CD4-positive, alpha-beta T cell treated with Interleukin-1 beta for 1 hour (primary cell): ENCODE data around the gene PLXNA4.

Experiments used
- DNase-seq, 2 donors: peaks; one replicate each; pipeline ENCODE4 v3.0.0-alpha.2; 2020 to 2022

PLXNA4 gene

DNA sequence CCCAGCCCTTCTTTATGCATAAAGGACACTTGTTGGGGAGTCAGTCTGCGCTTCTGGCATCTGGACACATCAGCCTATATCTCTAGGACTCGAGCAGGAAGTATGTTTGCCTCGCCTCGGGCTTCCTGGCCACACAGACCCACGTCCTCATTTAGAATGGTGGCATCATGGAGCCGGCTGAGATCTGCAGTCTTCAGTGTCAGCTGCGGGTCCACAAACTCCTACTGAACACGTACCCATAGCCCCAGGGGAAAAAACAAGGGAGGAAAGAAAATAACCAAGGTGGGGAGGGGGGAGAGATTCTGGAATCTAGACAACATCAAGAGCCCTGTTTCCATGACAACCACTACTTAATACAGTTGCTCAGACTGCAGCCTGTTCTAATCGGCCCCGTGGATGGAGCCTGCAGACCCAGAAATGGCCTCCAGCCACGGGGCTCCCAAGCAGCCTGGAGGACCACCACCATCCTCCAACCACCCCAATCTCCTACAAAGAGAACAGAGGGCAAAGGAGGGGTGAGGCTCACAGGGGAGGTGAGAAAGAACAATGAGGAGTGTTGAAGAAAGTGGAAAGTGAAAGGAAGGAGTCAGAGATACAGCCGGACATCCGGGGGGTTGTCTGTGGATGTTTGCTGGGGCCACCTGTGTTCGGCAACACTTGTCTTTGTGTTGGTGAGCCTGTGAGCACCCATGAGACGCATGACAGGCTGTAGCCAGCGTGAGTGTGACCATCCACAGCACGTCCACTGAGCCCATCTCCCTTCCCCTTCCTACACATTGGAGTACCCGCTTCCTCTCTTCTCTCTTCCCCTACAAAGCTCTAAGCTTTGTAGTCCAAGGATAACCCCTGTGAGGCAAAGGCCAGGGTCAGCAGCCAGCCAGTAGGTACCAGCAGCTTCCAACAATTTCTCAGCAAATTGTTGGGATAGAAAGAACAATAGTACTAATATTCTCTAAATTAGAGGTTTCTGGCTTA is 141.0 kb downstream of the PLXNA4 start:
- DNase-seq = peak; percentile 17 to 24

- no peak for DNase-seq
Measured at GRCh38 chr7:132434041-132434440, 142.2 kb downstream of the PLXNA4 start.

GRCh38 chr7:132433301-132433700 is 143.0 kb downstream of the PLXNA4 start:
- DNase-seq = no peak

DNA sequence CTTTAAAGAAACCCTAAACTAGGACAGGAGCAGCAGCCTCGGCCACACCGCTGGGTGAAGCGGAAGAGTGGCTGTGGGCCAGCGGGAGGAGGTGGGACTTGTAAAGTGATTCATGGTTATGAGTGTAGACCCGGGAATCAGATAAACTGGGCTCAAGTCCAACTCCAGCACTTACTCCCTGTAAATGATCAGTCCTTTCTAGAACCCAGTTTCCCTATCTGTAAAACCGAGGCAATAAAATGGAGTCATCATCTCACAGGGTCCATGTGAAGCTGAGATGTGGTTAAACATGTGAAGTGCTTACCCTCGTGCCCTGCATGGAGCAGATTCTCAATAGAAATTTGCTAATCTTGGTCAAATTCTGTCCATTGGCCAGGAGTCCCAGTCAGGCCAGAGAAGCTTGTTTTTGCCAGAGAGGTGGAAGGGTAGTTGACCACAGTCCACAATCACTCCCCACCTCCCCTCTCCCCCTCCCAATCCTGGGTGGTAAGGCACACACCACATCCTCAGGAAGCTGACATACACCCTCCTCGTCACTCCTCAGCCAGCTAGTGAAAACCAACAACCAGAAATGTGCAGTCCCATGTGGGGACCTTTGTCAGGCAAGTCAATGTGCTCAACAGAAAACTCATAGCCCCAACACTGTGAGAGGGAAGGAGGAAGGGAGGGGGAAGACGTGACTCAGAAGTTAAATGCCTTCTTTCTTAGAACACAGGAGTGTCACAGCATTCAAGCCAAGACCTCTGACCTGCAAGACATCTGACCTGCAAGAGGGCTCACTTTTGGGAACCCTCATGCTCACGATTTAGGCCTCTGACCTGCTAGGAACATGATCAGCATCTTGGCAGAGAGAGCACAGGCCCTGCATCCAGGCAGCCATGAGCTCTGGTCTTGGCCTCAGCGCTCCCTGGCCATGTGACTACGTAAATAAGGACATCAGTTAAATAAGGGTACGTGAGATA is 145.1 kb downstream of the PLXNA4 start:
- DNase-seq = peak; percentile 64 to 67

DNA sequence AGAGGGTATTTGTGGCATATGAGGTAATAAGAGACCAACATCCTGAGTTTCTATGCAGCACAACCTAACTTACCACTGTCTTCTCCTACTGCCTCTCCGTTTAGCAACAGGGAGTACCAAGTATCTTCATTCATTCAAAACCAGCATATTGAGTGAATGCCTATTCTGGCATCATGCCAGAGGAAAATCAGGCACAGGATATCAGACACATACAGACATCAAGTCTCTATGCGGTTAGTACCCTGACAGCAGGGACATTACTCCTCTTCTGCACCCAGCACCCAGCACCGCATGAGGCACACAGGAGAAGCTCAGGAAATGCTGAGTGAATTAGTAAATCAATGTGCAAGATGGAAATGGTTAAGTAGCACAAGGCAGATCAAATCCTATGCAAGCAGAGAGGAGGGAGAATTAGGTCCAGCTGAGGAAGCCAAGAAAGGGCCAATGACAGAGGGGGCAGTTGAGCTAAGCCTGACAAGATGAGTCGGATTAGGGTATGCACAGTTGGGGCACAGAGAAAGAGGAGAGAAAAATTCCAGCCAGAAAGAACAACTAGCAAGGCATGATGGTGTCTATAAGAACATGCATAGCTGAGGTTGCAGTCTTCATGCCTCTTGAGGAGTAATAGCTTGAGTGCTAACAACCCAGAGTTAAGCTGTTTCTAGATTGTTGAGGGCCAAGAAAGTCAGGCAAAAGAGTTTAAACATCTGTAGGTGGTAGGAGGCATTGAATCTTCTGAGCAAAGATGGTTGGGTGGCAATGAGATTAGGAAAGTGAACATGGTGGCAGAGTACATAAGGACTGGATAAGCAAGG is 146.0 kb downstream of the PLXNA4 start:
- no peak for DNase-seq

DNA sequence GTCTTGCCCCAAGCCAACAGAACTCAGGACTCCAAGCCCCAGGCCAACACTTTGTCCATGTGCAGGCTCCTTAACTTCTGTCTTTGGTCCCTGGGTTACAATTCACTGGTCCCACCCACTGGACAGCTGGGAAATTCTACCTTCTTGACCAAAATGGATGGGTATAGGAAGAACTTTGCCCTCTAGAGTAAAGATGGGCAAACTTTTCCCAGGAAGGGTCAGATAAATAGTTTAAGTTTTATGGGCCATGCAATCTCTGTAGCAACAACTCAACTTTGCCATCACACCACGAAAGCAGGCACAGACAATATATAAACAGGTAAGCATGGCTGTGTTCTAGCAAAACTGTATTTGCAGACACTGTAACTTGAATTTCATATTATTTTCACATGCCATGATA is 147.1 kb downstream of the PLXNA4 start:
- no peak for DNase-seq

DNA sequence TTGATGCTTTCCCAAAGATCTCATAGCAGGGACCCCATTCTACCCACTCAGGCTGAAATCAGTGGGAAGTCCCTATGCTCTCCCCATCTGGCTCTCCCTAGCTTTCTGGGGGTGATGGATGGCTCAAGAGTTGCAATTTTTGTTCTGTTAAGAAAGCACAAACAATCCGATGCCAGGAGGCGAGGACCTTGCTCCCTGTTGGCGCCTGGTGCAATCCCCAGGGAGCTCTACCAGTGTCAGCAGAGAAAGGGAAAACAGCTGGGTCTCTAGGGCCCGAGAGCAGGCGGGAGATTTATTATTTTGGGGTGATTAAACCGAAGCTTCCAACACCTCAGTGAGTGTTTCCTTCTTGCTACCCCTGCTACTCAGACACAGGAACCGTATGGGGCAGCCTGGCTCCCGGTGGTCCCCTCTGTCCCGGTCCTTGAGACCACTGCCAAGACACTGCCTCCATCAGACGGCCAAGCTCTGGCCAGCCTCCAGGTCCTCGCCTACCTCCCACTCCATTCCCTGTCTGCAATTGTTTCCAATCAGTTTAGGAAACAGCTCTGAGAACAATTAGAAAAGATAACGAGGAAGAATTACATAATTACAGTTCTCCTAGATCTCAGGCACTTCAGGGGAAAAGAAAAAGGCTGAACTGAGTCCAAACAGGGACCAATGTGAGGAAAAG is 147.9 kb downstream of the PLXNA4 start:
- no peak for DNase-seq

GRCh38 chr7:132425942-132426341 is 150.3 kb downstream of the PLXNA4 start:
- no peak for DNase-seq

DNA sequence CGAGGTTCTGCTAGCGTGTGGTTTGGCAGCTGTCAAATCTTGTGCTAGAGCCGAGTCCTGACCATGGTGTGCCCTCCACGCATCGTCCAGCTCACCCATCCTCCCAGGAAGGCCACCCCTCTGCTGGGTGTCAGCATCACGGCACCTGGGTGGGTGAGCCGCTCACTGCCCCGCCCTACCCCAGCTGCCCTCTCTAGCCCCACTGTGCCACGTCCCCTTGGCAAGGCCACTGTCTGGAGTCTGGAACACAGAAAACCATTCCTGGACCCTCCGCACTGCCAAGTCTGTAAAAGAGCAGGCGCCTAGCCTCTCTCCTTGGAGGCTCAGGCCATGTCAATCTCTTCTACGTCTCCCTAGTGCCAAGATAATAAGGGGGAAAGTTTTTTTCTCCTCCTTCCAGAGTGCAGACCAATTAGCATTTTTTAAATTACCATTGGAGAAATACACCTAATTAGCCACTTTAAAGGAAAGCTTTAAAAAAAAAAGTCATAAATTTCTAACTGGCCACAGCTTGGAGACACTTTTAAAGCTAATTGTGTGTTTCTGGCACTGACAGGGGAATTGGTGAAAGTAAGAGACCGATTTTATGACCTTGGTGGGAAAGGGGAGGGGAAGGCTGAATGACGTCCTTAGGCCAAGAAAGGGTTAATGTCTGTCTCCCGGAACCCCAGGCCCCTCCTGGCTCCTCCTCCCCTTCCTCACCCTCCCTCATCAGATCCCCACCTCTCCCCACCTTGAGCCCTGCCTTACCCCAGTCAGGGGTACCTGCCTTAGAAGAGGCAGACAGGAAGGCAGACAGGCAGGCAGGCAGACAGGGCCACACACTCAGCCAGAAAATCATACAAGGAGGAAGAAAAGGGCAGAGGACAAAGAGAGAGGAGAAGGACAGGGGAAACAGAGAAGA is 151.2 kb downstream of the PLXNA4 start:
- DNase-seq = no peak

DNA sequence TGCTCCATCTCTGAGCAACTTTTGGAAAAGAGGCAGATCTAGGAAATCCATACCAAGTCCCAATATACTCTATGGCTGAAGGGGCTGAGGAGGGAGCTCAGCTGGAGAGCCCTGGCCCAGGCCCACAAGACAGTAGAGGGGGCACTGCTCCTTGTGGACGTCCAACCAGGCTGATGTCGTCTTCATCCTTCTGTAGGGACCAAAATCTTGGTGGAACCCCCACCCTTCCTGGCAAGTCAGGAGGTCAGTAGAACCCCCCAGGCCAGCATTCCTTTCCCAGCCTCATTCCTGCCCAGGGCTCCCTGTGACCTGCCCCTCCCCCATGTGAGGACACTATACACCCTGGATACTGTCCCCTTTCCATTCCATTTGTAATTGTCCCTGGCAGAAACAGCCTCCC is 152.0 kb downstream of the PLXNA4 start:
- DNase-seq = no peak

- no peak for DNase-seq
Measured at GRCh38 chr7:132423594-132424200, 152.6 kb downstream of the PLXNA4 start.

DNA sequence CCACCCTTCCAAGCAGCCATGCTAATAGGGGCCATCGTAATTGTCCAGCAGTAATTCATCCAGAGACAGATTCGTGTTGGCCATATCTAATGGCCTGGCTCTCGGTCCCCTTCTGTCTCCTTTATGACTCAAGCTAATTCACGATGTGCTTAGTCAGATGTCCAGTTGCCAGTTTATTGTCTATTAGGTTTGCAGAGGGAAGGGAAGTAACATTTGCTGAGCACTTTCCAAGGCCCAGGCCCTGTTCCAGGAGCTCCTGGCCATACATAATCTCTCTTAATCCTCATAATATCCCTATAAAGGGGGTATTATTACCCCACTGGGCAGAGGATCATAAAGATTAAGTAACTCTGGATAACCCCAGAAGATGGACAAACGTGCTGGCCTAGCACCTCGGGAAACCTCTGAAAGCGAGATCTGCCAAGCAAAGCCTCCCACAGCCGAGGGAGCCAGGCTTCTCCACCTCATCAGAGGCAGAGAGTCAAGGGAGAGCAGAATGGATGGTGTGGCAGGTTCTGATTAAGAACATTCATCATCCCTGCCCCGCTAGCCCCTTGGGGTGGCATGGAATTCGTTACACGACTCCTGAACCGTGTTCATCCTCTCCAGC is 153.7 kb downstream of the PLXNA4 start:
- no peak for DNase-seq

DNA sequence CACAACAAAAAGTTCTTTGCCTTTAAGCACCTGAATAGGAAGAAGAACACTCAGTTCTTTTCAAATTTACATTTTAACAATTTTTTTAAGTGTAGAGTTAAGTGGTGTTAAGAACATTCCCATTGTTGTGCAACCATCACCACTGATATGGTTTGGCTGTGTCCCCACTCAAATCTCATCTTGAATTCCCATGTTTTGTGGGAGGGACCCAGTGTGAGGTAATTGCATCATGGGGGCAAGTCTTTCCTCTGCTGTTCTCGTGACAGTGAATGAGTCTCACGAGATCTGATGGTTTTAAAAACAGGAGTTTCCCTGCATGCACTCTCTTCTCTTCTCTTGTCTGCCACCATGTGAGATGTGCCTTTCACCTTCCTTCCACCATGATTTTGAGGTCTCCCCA is 155.7 kb downstream of the PLXNA4 start:
- no peak for DNase-seq

- DNase-seq = no peak
Measured at GRCh38 chr7:132419542-132419941, 156.7 kb downstream of the PLXNA4 start.

DNA sequence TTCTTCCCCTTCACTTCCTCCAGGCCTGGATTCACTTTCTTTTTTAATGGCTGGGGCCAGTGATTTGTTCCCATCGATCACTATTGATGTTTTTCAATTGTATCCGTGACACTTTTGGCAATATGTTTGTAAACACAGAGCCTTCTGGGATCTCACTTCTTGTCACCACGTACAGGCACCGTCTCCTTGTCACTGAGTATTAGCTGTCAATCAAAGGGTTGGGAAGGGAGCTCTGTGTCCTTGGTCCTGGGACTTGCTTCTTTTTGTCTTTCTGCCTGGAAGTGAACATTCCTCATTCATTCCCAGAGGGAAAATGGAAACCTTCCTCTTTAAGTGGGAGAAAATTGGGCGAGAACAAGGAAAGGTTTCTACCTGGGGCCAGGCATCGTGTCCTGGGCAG is 157.4 kb downstream of the PLXNA4 start:
- no peak for DNase-seq

- DNase-seq = no peak
Measured at GRCh38 chr7:132417103-132417906, 159.0 kb downstream of the PLXNA4 start.

- DNase-seq = no peak
Measured at GRCh38 chr7:132416395-132416794, 159.9 kb downstream of the PLXNA4 start.

GRCh38 chr7:132415259-132415658 is 161.0 kb downstream of the PLXNA4 start:
- no peak for DNase-seq

GRCh38 chr7:132414857-132415256 is 161.4 kb downstream of the PLXNA4 start:
- no peak for DNase-seq
